GM12873 (cell line): ENCODE data around the gene DVL3.
A peak's percentile ranks its signal among the peaks of the same experiment; 100 is the strongest.

Experiments used
- CTCF ChIP-seq: IDR thresholded peaks from 2 replicates; pipeline ENCODE4 v1.5.1; 2012; ENCODE audit warnings: low read depth, mild to moderate bottlenecking, moderate library complexity, low read length, control low read depth; ENCODE audit not compliant: insufficient read depth; ENCODE audit errors: missing control alignments

The DVL3 gene

GRCh38 chr3:184133840-184134745, 21.1 kb upstream of the DVL3 start:
- no peak for TF ChIP-seq CTCF

GRCh38 chr3:184134746-184135148, 20.4 kb upstream of the DVL3 start:
- TF ChIP-seq CTCF: no peak

- TF ChIP-seq CTCF: peak; percentile 31
Measured at GRCh38 chr3:184135149-184135910, 19.8 kb upstream of the DVL3 start, which contains the start of gene EIF2B5. EIF2B5 (plus strand) TSS chr3:184135358; CDS start chr3:184135386, 28 bp downstream.

GRCh38 chr3:184135911-184136260, 19.3 kb upstream of the DVL3 start:
- no peak for TF ChIP-seq CTCF

- TF ChIP-seq CTCF: no peak
Measured at GRCh38 chr3:184140436-184140835, 14.7 kb upstream of the DVL3 start.

GRCh38 chr3:184142199-184142598, 13.0 kb upstream of the DVL3 start:
- TF ChIP-seq CTCF: no peak

GRCh38 chr3:184143327-184143726, 11.8 kb upstream of the DVL3 start:
- no peak for TF ChIP-seq CTCF
